Gastrocnemius medialis (tissue), 4 donors: ENCODE data around the gene SH2D3A.

Experiments used
- CTCF ChIP-seq, 5 experiments: fragments of 450-650 bp in 3 of 5; fragments of 200-600 bp in 2 of 5; sonication (generic) in 2 of 5; IDR thresholded peaks in 4 of 5; conservative IDR thresholded peaks in 1 of 5; 1 replicate in 4 of 5; 2 replicates in 1 of 5; pipeline ENCODE4 v1.5.1; 2016 to 2019; ENCODE audit warnings: antibody characterized with exemption in 5 of 5, mild to moderate bottlenecking in 3 of 5, moderate library complexity in 3 of 5
- POLR2A ChIP-seq, 2 donors: fragments of 450-650 bp; IDR thresholded peaks; one replicate each; pipeline ENCODE4 v1.6.1; 2017; ENCODE audit warnings: antibody characterized with exemption in 2 of 2, mild to moderate bottlenecking in 2 of 2, moderate library complexity in 2 of 2

GRCh38 chr19:6716610-6716970 lies 50.6 kb downstream of the SH2D3A start:
- no peak for TF ChIP-seq CTCF (IDR thresholded peaks at IDR 0.05 in 4 of 5, conservative IDR thresholded peaks at IDR 0.05 in 1 of 5)
- TF ChIP-seq POLR2A (IDR thresholded peaks at IDR 0.05): no peak
